Measurements from ENCODE around the gene IFI27L2. TPM values are rescaled to one million over a fixed set of nuclear protein-coding genes. Genes with fewer than 3 reads are reported as not detected.

The IFI27L2 gene
- total RNA-seq, 3 donors from 2014 or later (not counting 1 experiment from before 2014, with no cell fraction given) = 36.3 to 55.1 (median 39.8) TPM

- Mint-ChIP-seq H3K36me3 (no peaks in the 10 kb centered on the region), H3K4me1 (no peaks in the 10 kb centered on the region), H3K9me3 (no peaks in the 10 kb centered on the region), H3K27ac (no peak overlapping the region), H3K27me3 (ENCODE audit: low read depth in 2 of 2) (peaks cover 12 to 25% of the 10 kb centered on the region in 2 donors), H3K4me3 (no peak overlapping the region)
- no peak overlapping the region for H3K4me3 ChIP-seq (ENCODE audit: low read length)
- 92% methylated on average over 20 of the region's 20 CpGs for WGBS (ENCODE audit: insufficient coverage)
- DNase-seq (no peak), ATAC-seq (no peak)
- H3K36me3 ChIP-seq (ENCODE audit: control insufficient read depth, insufficient read depth, low read length) = no peaks in the 10 kb centered on the region
- H3K9me3 ChIP-seq (ENCODE audit: control insufficient read depth, insufficient read depth, low read length) = no peaks in the 10 kb centered on the region
- no peaks in the 10 kb centered on the region for H3K27me3 ChIP-seq (ENCODE audit: control insufficient read depth, insufficient read depth, low read length)
- no peaks in the 10 kb centered on the region for H3K4me1 ChIP-seq (ENCODE audit: control insufficient read depth, insufficient read depth, low read length)
- no peak overlapping the region for H3K27ac ChIP-seq (ENCODE audit: low read length)
- no peak for TF ChIP-seq CTCF (IDR thresholded peaks at IDR 0.05)
- intact Hi-C loops (cut with micrococcal nuclease) = no loop called here
Measured at GRCh38 chr14:94111276-94112095, 17.9 kb downstream of the IFI27L2 start.

- ATAC-seq = no peak
- H3K9me3 ChIP-seq (ENCODE audit: control insufficient read depth, insufficient read depth, low read length) = no peaks in the 10 kb centered on the region
- peaks cover 7 to 17% of the 10 kb centered on the region in 2 donors for H3K27me3 Mint-ChIP-seq (ENCODE audit: low read depth in 2 of 2)
- H3K27ac Mint-ChIP-seq = no peak within 1 kb of the TSS
- H3K27ac ChIP-seq (ENCODE audit: low read length) = no peak within 1 kb of the TSS
- no peak within 1 kb of the TSS for H3K4me3 ChIP-seq (ENCODE audit: low read length)
- H3K36me3 Mint-ChIP-seq = no peaks in the 10 kb centered on the region
- H3K4me1 ChIP-seq (ENCODE audit: control insufficient read depth, insufficient read depth, low read length) = no peaks in the 10 kb centered on the region
- H3K9me3 Mint-ChIP-seq = no peaks in the 10 kb centered on the region
- no peak for TF ChIP-seq CTCF (IDR thresholded peaks at IDR 0.05)
- H3K4me3 Mint-ChIP-seq = no peak within 1 kb of the TSS
- H3K4me1 Mint-ChIP-seq = no peaks in the 10 kb centered on the region
- H3K27me3 ChIP-seq (ENCODE audit: control insufficient read depth, insufficient read depth, low read length) = no peaks in the 10 kb centered on the region
- no peaks in the 10 kb centered on the region for H3K36me3 ChIP-seq (ENCODE audit: control insufficient read depth, insufficient read depth, low read length)
- no peak for DNase-seq
- WGBS (ENCODE audit: insufficient coverage) = 91% methylated on average over 14 of the region's 14 CpGs
- intact Hi-C loops (cut with micrococcal nuclease) = no loop called here
Measured at GRCh38 chr14:94110552-94111181, 18.7 kb downstream of the IFI27L2 start, which contains the start of gene IFI27. TSS of gene IFI27 (plus strand) at chr14:94110736.

GRCh38 chr14:94109915-94110250, 19.5 kb downstream of the IFI27L2 start:
- ATAC-seq (no peak), DNase-seq (no peak)
- Histone ChIP-seq H3K27me3 (ENCODE audit: control insufficient read depth, insufficient read depth, low read length) (no peaks in the 10 kb centered on the region), H3K9me3 (ENCODE audit: control insufficient read depth, insufficient read depth, low read length) (no peaks in the 10 kb centered on the region), H3K4me1 (ENCODE audit: control insufficient read depth, insufficient read depth, low read length) (no peaks in the 10 kb centered on the region), H3K36me3 (ENCODE audit: control insufficient read depth, insufficient read depth, low read length) (no peaks in the 10 kb centered on the region), H3K27ac (ENCODE audit: low read length) (no peak overlapping the region), H3K4me3 (ENCODE audit: low read length) (no peak overlapping the region)
- H3K27ac Mint-ChIP-seq = no peak overlapping the region
- H3K4me1 Mint-ChIP-seq = no peaks in the 10 kb centered on the region
- H3K4me3 Mint-ChIP-seq = no peak overlapping the region
- H3K27me3 Mint-ChIP-seq (ENCODE audit: low read depth in 2 of 2) = peaks cover 3 to 12% of the 10 kb centered on the region in 2 donors
- H3K36me3 Mint-ChIP-seq = no peaks in the 10 kb centered on the region
- no peak for TF ChIP-seq CTCF (IDR thresholded peaks at IDR 0.05)
- intact Hi-C loops (cut with micrococcal nuclease) = no loop called here
- WGBS (ENCODE audit: insufficient coverage) = 82% methylated on average over 1 of the region's 2 CpGs
- H3K9me3 Mint-ChIP-seq = no peaks in the 10 kb centered on the region

All from natural killer cell (primary cell).